Immature natural killer cell (primary cell): ENCODE data around the gene SPTBN1. TPM values are rescaled to one million over a fixed set of nuclear protein-coding genes. Genes with fewer than 3 reads are reported as not detected.
A peak's percentile ranks its signal among the peaks of the same experiment; 100 is the strongest.

Experiments
- DNase-seq, 3 donors: peaks; one replicate each; pipeline ENCODE4 v3.0.0; 2022; ENCODE audit warnings: mixed read lengths in 1 of 3
- H3K27ac Mint-ChIP-seq, 6 donors: one replicate each; pipeline ENCODE4 v1.8.0; 2020; ENCODE audit warnings: mixed read lengths in 6 of 6, mild to moderate bottlenecking in 5 of 6, inconsistent platforms in 4 of 6, moderate library complexity in 3 of 6
- H3K27me3 Mint-ChIP-seq, 3 donors: one replicate each; pipeline ENCODE4 v1.8.0; 2020 to 2021; ENCODE audit warnings: low read depth in 3 of 3, mild to moderate bottlenecking in 3 of 3, mixed read lengths in 3 of 3, moderate library complexity in 3 of 3, inconsistent platforms in 1 of 3
- H3K36me3 Mint-ChIP-seq, 3 donors: one replicate each; pipeline ENCODE4 v1.8.0; 2020; ENCODE audit warnings: mixed read lengths in 3 of 3, inconsistent platforms in 2 of 3, mild to moderate bottlenecking in 2 of 3
- H3K4me1 Mint-ChIP-seq, 2 donors: one replicate each; pipeline ENCODE4 v1.8.0; 2020; ENCODE audit warnings: inconsistent platforms in 2 of 2, mild to moderate bottlenecking in 2 of 2, mixed read lengths in 2 of 2, moderate library complexity in 1 of 2
- H3K4me3 Mint-ChIP-seq, 5 donors: one replicate each; pipeline ENCODE4 v1.8.0; 2020; ENCODE audit warnings: mild to moderate bottlenecking in 5 of 5, mixed read lengths in 5 of 5, inconsistent platforms in 3 of 5, moderate library complexity in 3 of 5
- H3K9me3 Mint-ChIP-seq, 6 donors: one replicate each; pipeline ENCODE4 v1.8.0; 2020; ENCODE audit warnings: mild to moderate bottlenecking in 6 of 6, mixed read lengths in 6 of 6, inconsistent platforms in 4 of 6, moderate library complexity in 3 of 6
- polyA plus RNA-seq, 3 donors: library from polyadenylated mRNA; unstranded; fragments of 300-500 nt; fragmentation: Illumina TruSeq; gene quantifications; one replicate each; pipeline ENCODE4 v1.2.3, GENCODE V29; 2021

SPTBN1 gene
- polyA plus RNA-seq, 3 donors from 2014 or later = 0.41 to 57.5 (median 7.7) TPM

GRCh38 chr2:54628418-54628817 lies 172.3 kb downstream of the SPTBN1 start:
- H3K27ac Mint-ChIP-seq = no peak overlapping the region
- peaks cover 34 to 77% (median 45%) of the 10 kb centered on the region in 3 donors for H3K36me3 Mint-ChIP-seq
- no peak overlapping the region for H3K4me3 Mint-ChIP-seq

GRCh38 chr2:54628957-54629356 lies 172.8 kb downstream of the SPTBN1 start:
- no peak for DNase-seq
- Mint-ChIP-seq H3K4me1 (peaks cover 0 to 2% of the 10 kb centered on the region in 2 donors), H3K27ac (peak overlapping the region in 1 of 6 donors; percentile 55), H3K27me3 (peaks cover 0 to 3% (median 2%) of the 10 kb centered on the region in 3 donors), H3K36me3 (peaks cover 31 to 75% (median 46%) of the 10 kb centered on the region in 3 donors), H3K9me3 (no peaks in the 10 kb centered on the region), H3K4me3 (no peak overlapping the region)

More at GRCh38 chr2:54628418-54628817, 172.3 kb downstream of the SPTBN1 start:
- Mint-ChIP-seq H3K27me3 (peaks cover 0 to 3% (median 2%) of the 10 kb centered on the region in 3 donors), H3K9me3 (no peaks in the 10 kb centered on the region), H3K4me1 (peaks cover 0 to 2% of the 10 kb centered on the region in 2 donors)
- no peak for DNase-seq

- H3K27me3 Mint-ChIP-seq = peaks cover 0 to 3% (median 2%) of the 10 kb centered on the region in 3 donors
- H3K36me3 Mint-ChIP-seq = peaks cover 31 to 73% (median 50%) of the 10 kb centered on the region in 3 donors
- H3K4me3 Mint-ChIP-seq = no peak overlapping the region
- H3K9me3 Mint-ChIP-seq = no peaks in the 10 kb centered on the region
- H3K4me1 Mint-ChIP-seq = peaks cover 2 to 4% of the 10 kb centered on the region in 2 donors
- H3K27ac Mint-ChIP-seq = no peak overlapping the region
- DNase-seq = no peak
Observed at GRCh38 chr2:54629390-54629789, 173.3 kb downstream of the SPTBN1 start.

- Mint-ChIP-seq H3K36me3 (peaks cover 26 to 72% (median 53%) of the 10 kb centered on the region in 3 donors), H3K27ac (peak overlapping the region in 1 of 6 donors; percentile 46), H3K4me3 (no peak overlapping the region), H3K4me1 (peaks cover 2 to 8% of the 10 kb centered on the region in 2 donors), H3K9me3 (no peaks in the 10 kb centered on the region), H3K27me3 (peaks cover 0 to 3% (median 2%) of the 10 kb centered on the region in 3 donors)
- DNase-seq = no peak
Observed at GRCh38 chr2:54629914-54630857, 174.1 kb downstream of the SPTBN1 start.

GRCh38 chr2:54630858-54631497 lies 174.9 kb downstream of the SPTBN1 start:
- H3K4me3 Mint-ChIP-seq = no peak overlapping the region
- H3K4me1 Mint-ChIP-seq = peaks cover 2 to 8% of the 10 kb centered on the region in 2 donors
- DNase-seq = no peak
- H3K9me3 Mint-ChIP-seq = no peaks in the 10 kb centered on the region
- peaks cover 26 to 72% (median 55%) of the 10 kb centered on the region in 3 donors for H3K36me3 Mint-ChIP-seq
- H3K27ac Mint-ChIP-seq = peak overlapping the region in 1 of 6 donors; percentile 46
- H3K27me3 Mint-ChIP-seq = peaks cover 0 to 2% (median under 1%) of the 10 kb centered on the region in 3 donors

GRCh38 chr2:54631755-54632154 lies 175.6 kb downstream of the SPTBN1 start:
- H3K36me3 Mint-ChIP-seq = peaks cover 26 to 67% (median 53%) of the 10 kb centered on the region in 3 donors
- H3K27ac Mint-ChIP-seq = no peak overlapping the region
- H3K27me3 Mint-ChIP-seq = no peaks in the 10 kb centered on the region

GRCh38 chr2:54632733-54633692 lies 176.9 kb downstream of the SPTBN1 start:
- Mint-ChIP-seq H3K9me3 (no peaks in the 10 kb centered on the region), H3K4me1 (peaks cover 2 to 14% of the 10 kb centered on the region in 2 donors), H3K27ac (peak overlapping the region in 2 of 6 donors; percentile 12 to 34), H3K36me3 (peaks cover 22 to 69% (median 47%) of the 10 kb centered on the region in 3 donors), H3K27me3 (peaks cover 0 to 2% (median 0%) of the 10 kb centered on the region in 3 donors), H3K4me3 (no peak overlapping the region)
- DNase-seq = no peak

More at GRCh38 chr2:54631755-54632154, 175.6 kb downstream of the SPTBN1 start:
- DNase-seq = no peak
- peaks cover 2 to 8% of the 10 kb centered on the region in 2 donors for H3K4me1 Mint-ChIP-seq
- H3K4me3 Mint-ChIP-seq = no peak overlapping the region
- no peaks in the 10 kb centered on the region for H3K9me3 Mint-ChIP-seq

GRCh38 chr2:54634021-54634420 lies 177.9 kb downstream of the SPTBN1 start:
- peaks cover 3 to 14% of the 10 kb centered on the region in 2 donors for H3K4me1 Mint-ChIP-seq
- H3K4me3 Mint-ChIP-seq = no peak overlapping the region
- DNase-seq = no peak
- no peaks in the 10 kb centered on the region for H3K9me3 Mint-ChIP-seq
- peak overlapping the region in 1 of 6 donors; percentile 23 for H3K27ac Mint-ChIP-seq
- H3K36me3 Mint-ChIP-seq = peaks cover 22 to 71% (median 50%) of the 10 kb centered on the region in 3 donors
- H3K27me3 Mint-ChIP-seq = peaks cover 0 to 2% (median 0%) of the 10 kb centered on the region in 3 donors

GRCh38 chr2:54634564-54635511 lies 178.7 kb downstream of the SPTBN1 start:
- Mint-ChIP-seq H3K36me3 (peaks cover 21 to 74% (median 51%) of the 10 kb centered on the region in 3 donors), H3K27me3 (peaks cover 0 to 2% (median 0%) of the 10 kb centered on the region in 3 donors), H3K4me1 (peaks cover 7 to 17% of the 10 kb centered on the region in 2 donors), H3K9me3 (no peaks in the 10 kb centered on the region), H3K27ac (peak overlapping the region in 3 of 6 donors; percentile 10 to 23 (median 14)), H3K4me3 (no peak overlapping the region)
- no peak for DNase-seq

GRCh38 chr2:54635554-54636152 lies 179.5 kb downstream of the SPTBN1 start:
- Mint-ChIP-seq H3K27ac (no peak overlapping the region), H3K4me3 (no peak overlapping the region), H3K36me3 (peaks cover 13 to 69% (median 44%) of the 10 kb centered on the region in 3 donors)

GRCh38 chr2:54636415-54637139 lies 180.4 kb downstream of the SPTBN1 start:
- H3K9me3 Mint-ChIP-seq = no peaks in the 10 kb centered on the region
- H3K4me1 Mint-ChIP-seq = peaks cover 9 to 22% of the 10 kb centered on the region in 2 donors

More at GRCh38 chr2:54635554-54636152, 179.5 kb downstream of the SPTBN1 start:
- no peak for DNase-seq
- no peaks in the 10 kb centered on the region for H3K9me3 Mint-ChIP-seq
- peaks cover 9 to 22% of the 10 kb centered on the region in 2 donors for H3K4me1 Mint-ChIP-seq
- peaks cover 0 to 2% (median 0%) of the 10 kb centered on the region in 3 donors for H3K27me3 Mint-ChIP-seq

More at GRCh38 chr2:54636415-54637139, 180.4 kb downstream of the SPTBN1 start:
- DNase-seq = no peak
- H3K27me3 Mint-ChIP-seq = peaks cover 0 to 2% (median 0%) of the 10 kb centered on the region in 3 donors
- H3K36me3 Mint-ChIP-seq = peaks cover 12 to 64% (median 39%) of the 10 kb centered on the region in 3 donors
- H3K4me3 Mint-ChIP-seq = no peak overlapping the region
- H3K27ac Mint-ChIP-seq = no peak overlapping the region
